Fibroblast of lung (primary cell): Measurements from ENCODE around the gene CDCA8. TPM values are rescaled to one million over a fixed set of nuclear protein-coding genes. Genes with fewer than 3 reads are reported as not detected.

Experiments used
- DNase-seq, 2 donors: peaks; one replicate each; pipeline versions ENCODE4 v3.0.0 to v3.0.0-alpha.2; 2010; ENCODE audit warnings: low read depth in 2 of 2
- H2AFZ ChIP-seq: 2 replicates; pipeline ENCODE4 v1.5.1; 2012; ENCODE audit warnings: low read length, control low read depth, inconsistent platforms
- H3K27ac ChIP-seq: 2 replicates; pipeline ENCODE4 v1.5.1; 2011; ENCODE audit warnings: low read length, control low read depth; ENCODE audit not compliant: insufficient read depth
- H3K27me3 ChIP-seq: 2 replicates; pipeline ENCODE4 v1.5.1; 2011; ENCODE audit warnings: mild to moderate bottlenecking, low read length; ENCODE audit not compliant: control insufficient read depth, insufficient read depth
- H3K36me3 ChIP-seq: 2 replicates; pipeline ENCODE4 v1.5.1; 2011; ENCODE audit warnings: low read length; ENCODE audit not compliant: control insufficient read depth, insufficient read depth
- H3K4me1 ChIP-seq: 2 replicates; pipeline ENCODE4 v1.5.1; 2011; ENCODE audit warnings: low read length; ENCODE audit not compliant: control insufficient read depth, insufficient read depth; ENCODE audit errors: extremely low read depth
- H3K4me2 ChIP-seq: 2 replicates; pipeline ENCODE4 v1.5.1; 2011; ENCODE audit warnings: low read length, control low read depth; ENCODE audit not compliant: insufficient read depth; ENCODE audit errors: extremely low read depth
- H3K4me3 ChIP-seq, 4 experiments: fragments of 200-600 bp in 1 of 4; sonication (generic) in 1 of 4; replicated peaks in 1 of 4; 2 replicates each; pipeline ENCODE4 v1.5.1; 2011 to 2016; ENCODE audit warnings: low read length in 4 of 4, low read depth in 3 of 4, mild to moderate bottlenecking in 3 of 4, control low read depth in 2 of 4, inconsistent platforms in 1 of 4, mixed read lengths in 1 of 4; ENCODE audit not compliant: insufficient read depth in 1 of 4; ENCODE audit errors: control extremely low read depth in 1 of 4
- H3K79me2 ChIP-seq: 2 replicates; pipeline ENCODE4 v1.5.1; 2012; ENCODE audit warnings: mild to moderate bottlenecking, low read length, inconsistent platforms; ENCODE audit not compliant: control insufficient read depth, insufficient read depth
- H3K9ac ChIP-seq: 2 replicates; pipeline ENCODE4 v1.5.1; 2011; ENCODE audit warnings: mild to moderate bottlenecking, low read length, control low read depth; ENCODE audit not compliant: insufficient read depth
- H3K9me3 ChIP-seq: 2 replicates; pipeline ENCODE4 v1.5.1; 2012; ENCODE audit warnings: low read depth, low read length; ENCODE audit not compliant: control insufficient read depth, insufficient read depth
- H4K20me1 ChIP-seq: 2 replicates; pipeline ENCODE4 v1.5.1; 2011; ENCODE audit warnings: low read length; ENCODE audit not compliant: control insufficient read depth, insufficient read depth; ENCODE audit errors: extremely low read depth
- CTCF ChIP-seq, 2 donors: IDR thresholded peaks in 1 of 2; conservative IDR thresholded peaks in 1 of 2; 1 replicate in 1 of 2; 2 replicates in 1 of 2; pipeline ENCODE4 v1.5.1; 2011 to 2012; ENCODE audit warnings: low read length in 2 of 2, control low read depth in 1 of 2, inconsistent platforms in 1 of 2, low read depth in 1 of 2, mild to moderate bottlenecking in 1 of 2
- EZH2 ChIP-seq: IDR thresholded peaks from 2 replicates; pipeline ENCODE4 v1.5.1; 2012; ENCODE audit warnings: low read length, control low read depth, mild to moderate bottlenecking; ENCODE audit errors: missing control alignments
- polyA plus RNA-seq, 2 donors: library from polyadenylated mRNA; depleted of rRNA in 1 of 2; stranded (reverse) in 1 of 2; unstranded in 1 of 2; fragments of >200 nt; gene quantifications; 2 replicates each; pipeline ENCODE4 v1.2.1, GENCODE V29; 2011 to 2012; ENCODE audit warnings: missing spikeins in 1 of 2
- total RNA-seq: library from RNA; depleted of rRNA; stranded (reverse); fragments of >200 nt; gene quantifications from 2 replicates; pipeline ENCODE4 v1.2.1, GENCODE V29; 2014

CDCA8 gene
- total and polyA plus RNA-seq, 2 donors (not counting 1 experiment from before 2014, with no cell fraction given) = 3.8 to 9.5 TPM

GRCh38 chr1:37691497-37692077 is 729 bp upstream of the CDCA8 start:
- peak overlapping the region; percentile 96 for H3K4me2 ChIP-seq
- TF ChIP-seq CTCF (conservative IDR thresholded peaks at IDR 0.05 in 1 of 2, IDR thresholded peaks at IDR 0.05 in 1 of 2; ENCODE audit: low read depth in 1 of 2, low read length in 2 of 2) = no peak
- TF ChIP-seq EZH2 = no peak
- peaks cover 56% of the 10 kb centered on the region for H3K79me2 ChIP-seq
- H3K27ac ChIP-seq = peak overlapping the region; percentile 64
- H3K36me3 ChIP-seq = peaks cover 2% of the 10 kb centered on the region
- H3K9ac ChIP-seq = peak overlapping the region; percentile 69
- peak; percentile 31 to 41 for DNase-seq
- H3K27me3 ChIP-seq = no peaks in the 10 kb centered on the region
- no peaks in the 10 kb centered on the region for H4K20me1 ChIP-seq
- peak overlapping the region; percentile 69 to 95 (median 78) for H3K4me3 ChIP-seq
- H2AFZ ChIP-seq = peak overlapping the region; percentile 87
- H3K4me1 ChIP-seq = peaks cover 19% of the 10 kb centered on the region
- H3K9me3 ChIP-seq = no peaks in the 10 kb centered on the region

- H3K36me3 ChIP-seq = peaks cover 6% of the 10 kb centered on the region
- no peak for TF ChIP-seq CTCF (conservative IDR thresholded peaks at IDR 0.05 in 1 of 2, IDR thresholded peaks at IDR 0.05 in 1 of 2; ENCODE audit: low read depth in 1 of 2, low read length in 2 of 2)
- TF ChIP-seq EZH2 = no peak
- H3K4me2 ChIP-seq = peak overlapping the region; percentile 89
- H3K79me2 ChIP-seq = peaks cover 64% of the 10 kb centered on the region
- H3K27ac ChIP-seq = peak overlapping the region; percentile 79
- H3K27me3 ChIP-seq = no peaks in the 10 kb centered on the region
- H4K20me1 ChIP-seq = no peaks in the 10 kb centered on the region
- no peaks in the 10 kb centered on the region for H3K9me3 ChIP-seq
- H3K9ac ChIP-seq = peak overlapping the region; percentile 54
- H3K4me3 ChIP-seq = peak overlapping the region; percentile 77 to 87 (median 82)
- H3K4me1 ChIP-seq = peaks cover 19% of the 10 kb centered on the region
- no peak for DNase-seq
- H2AFZ ChIP-seq = peak overlapping the region; percentile 91
Measured at GRCh38 chr1:37692834-37693175, 489 bp downstream of the CDCA8 start.

- Histone ChIP-seq H3K4me3 (no peak overlapping the region), H3K27ac (no peak overlapping the region), H3K36me3 (peaks cover 10% of the 10 kb centered on the region), H3K9me3 (no peaks in the 10 kb centered on the region), H3K4me1 (peaks cover 4% of the 10 kb centered on the region), H3K4me2 (no peak overlapping the region), H4K20me1 (no peaks in the 10 kb centered on the region), H2AFZ (no peak overlapping the region), H3K27me3 (no peaks in the 10 kb centered on the region), H3K79me2 (peaks cover 43% of the 10 kb centered on the region), H3K9ac (no peak overlapping the region)
- no peak for DNase-seq
- TF ChIP-seq CTCF (conservative IDR thresholded peaks at IDR 0.05 in 1 of 2, IDR thresholded peaks at IDR 0.05 in 1 of 2; ENCODE audit: low read depth in 1 of 2, low read length in 2 of 2) (no peak), EZH2 (no peak)
Measured at GRCh38 chr1:37697090-37697489, 4.8 kb downstream of the CDCA8 start.
